Epithelial cell of proximal tubule (primary cell): ENCODE results near the gene NPFF. TPM values are rescaled to one million over a fixed set of nuclear protein-coding genes. Genes with fewer than 3 reads are reported as not detected.

Experiments
- DNase-seq: peaks from one replicate; pipeline ENCODE4 v3.0.0-alpha.2; 2011; ENCODE audit warnings: low read depth
- H3K4me3 ChIP-seq: 2 replicates; pipeline ENCODE4 v1.5.1; 2011; ENCODE audit warnings: low read depth, mild to moderate bottlenecking, low read length
- total RNA-seq: library from RNA; depleted of rRNA; stranded (reverse); fragments of >200 nt; gene quantifications from 2 replicates; pipeline ENCODE4 v1.2.3, GENCODE V29; 2015
- TF ChIP-seq, protein P1 (sequence below): conservative IDR thresholded peaks from 2 replicates; pipeline ENCODE4 v1.5.1; 2012; ENCODE audit warnings: low read depth, mild to moderate bottlenecking, low read length

NPFF gene
- total RNA-seq, 1 donor from 2014 or later = not detected

DNA sequence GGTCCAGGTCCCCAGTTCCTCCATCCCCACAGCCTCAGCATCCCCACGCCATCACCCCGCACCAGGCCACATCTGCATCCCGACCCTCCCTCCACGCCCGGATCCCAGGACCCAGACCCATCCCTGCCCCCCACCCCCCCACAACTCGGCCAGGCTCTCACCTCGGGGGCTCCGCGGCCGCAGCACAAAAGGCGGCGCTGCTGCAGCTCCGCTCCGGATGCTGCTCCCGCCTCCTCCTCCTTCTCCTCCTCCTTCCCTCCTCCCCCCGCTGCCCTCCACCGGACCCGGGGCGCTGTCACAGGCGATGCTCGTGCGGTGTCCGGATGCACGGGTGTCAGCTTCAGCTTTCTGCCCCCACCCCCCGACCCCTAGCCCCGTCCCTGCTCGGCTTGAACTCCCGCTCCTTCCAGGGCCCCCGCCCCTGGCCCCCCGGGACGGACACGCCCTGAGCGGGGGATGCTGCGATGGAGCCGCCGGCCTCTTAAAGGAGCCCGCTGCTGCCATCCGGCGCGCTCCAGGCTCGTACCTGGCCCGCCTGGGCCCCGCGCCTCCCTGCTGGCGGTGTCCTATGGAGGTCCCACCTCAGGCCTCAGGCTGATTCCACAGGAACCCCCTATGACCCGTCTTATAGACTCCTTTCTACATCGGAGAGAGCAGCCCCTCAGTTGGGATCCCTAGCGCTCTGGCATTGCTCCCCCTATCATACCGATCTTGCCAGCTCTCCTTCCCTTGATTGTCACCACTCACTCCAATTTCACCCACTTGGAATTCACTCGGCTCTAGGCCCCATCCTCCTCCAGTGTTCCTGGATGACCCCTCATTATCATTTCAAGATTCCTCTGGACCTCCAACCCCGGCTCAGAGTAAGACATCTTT is 7.8 kb downstream of the NPFF start, which contains the start of gene MAP3K12:
Gene MAP3K12 (minus strand): TSS at position 193 of the 876 bp plus-strand sequence. CDS start 12,067 bp downstream, outside the sequence.
- TF ChIP-seq, protein P1, sequence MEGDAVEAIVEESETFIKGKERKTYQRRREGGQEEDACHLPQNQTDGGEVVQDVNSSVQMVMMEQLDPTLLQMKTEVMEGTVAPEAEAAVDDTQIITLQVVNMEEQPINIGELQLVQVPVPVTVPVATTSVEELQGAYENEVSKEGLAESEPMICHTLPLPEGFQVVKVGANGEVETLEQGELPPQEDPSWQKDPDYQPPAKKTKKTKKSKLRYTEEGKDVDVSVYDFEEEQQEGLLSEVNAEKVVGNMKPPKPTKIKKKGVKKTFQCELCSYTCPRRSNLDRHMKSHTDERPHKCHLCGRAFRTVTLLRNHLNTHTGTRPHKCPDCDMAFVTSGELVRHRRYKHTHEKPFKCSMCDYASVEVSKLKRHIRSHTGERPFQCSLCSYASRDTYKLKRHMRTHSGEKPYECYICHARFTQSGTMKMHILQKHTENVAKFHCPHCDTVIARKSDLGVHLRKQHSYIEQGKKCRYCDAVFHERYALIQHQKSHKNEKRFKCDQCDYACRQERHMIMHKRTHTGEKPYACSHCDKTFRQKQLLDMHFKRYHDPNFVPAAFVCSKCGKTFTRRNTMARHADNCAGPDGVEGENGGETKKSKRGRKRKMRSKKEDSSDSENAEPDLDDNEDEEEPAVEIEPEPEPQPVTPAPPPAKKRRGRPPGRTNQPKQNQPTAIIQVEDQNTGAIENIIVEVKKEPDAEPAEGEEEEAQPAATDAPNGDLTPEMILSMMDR = peak; percentile 7
- H3K4me3 ChIP-seq = peak within 1 kb of the TSS; percentile 70
- DNase-seq = no peak

DNA sequence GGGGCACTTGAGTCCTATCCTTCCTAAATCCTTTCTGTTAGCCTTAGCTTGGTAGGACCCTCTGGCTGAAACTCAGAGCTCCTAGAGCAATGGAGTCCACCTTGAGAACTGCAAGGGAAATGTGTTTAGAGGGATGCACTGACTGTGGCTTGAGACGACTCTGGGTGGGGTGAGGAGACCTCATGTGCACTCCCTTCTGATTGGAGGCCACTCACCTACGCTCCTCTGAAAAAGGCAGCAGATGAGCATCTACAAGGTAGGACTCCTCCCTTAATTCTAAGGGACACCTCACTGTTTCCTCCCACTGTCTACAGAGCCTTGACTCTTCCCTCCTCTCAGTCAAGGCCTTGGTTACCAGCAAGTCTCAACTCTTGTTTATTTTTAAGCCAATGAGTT is 9.1 kb downstream of the NPFF start:
- TF ChIP-seq, protein P1 = no peak
- DNase-seq = no peak
- peak overlapping the region; percentile 70 for H3K4me3 ChIP-seq

DNA sequence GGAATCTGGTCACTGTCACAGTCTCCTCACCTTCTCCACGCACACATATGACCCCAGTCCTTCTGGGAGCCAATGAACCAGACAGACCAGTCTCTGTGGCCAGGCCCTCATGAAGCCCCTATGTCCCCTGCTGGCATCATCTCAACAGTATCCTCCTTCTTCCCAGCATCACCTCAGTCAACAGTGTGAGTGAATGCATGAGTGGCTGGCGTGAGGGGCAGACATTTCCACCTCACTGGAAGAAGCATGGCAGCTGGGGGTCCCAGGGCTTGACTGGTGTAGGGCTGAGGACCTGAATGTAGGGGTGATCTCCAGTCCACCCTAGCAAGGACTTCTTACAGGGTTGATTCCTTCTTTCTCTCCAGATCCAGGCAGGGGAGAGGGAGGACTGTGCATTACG is 9.8 kb downstream of the NPFF start:
- DNase-seq = no peak
- TF ChIP-seq, protein P1 = no peak
- H3K4me3 ChIP-seq = no peak overlapping the region

DNA sequence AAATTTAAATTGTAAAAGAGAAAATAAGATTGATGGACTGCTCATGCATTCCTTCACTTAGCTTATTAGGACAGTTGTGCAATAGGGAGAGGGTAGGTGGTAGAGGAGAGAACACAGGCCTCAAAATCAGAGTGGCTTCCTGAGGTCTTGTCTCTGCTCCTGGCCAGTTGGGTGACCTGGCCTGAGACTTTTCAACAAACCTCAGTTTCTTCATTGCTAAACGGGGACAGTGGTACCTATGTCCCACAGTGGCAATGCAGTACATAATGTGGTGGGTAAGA is 10.6 kb downstream of the NPFF start:
- peak overlapping the region; percentile 28 for H3K4me3 ChIP-seq
- no peak for DNase-seq
- TF ChIP-seq, protein P1 = no peak

DNA sequence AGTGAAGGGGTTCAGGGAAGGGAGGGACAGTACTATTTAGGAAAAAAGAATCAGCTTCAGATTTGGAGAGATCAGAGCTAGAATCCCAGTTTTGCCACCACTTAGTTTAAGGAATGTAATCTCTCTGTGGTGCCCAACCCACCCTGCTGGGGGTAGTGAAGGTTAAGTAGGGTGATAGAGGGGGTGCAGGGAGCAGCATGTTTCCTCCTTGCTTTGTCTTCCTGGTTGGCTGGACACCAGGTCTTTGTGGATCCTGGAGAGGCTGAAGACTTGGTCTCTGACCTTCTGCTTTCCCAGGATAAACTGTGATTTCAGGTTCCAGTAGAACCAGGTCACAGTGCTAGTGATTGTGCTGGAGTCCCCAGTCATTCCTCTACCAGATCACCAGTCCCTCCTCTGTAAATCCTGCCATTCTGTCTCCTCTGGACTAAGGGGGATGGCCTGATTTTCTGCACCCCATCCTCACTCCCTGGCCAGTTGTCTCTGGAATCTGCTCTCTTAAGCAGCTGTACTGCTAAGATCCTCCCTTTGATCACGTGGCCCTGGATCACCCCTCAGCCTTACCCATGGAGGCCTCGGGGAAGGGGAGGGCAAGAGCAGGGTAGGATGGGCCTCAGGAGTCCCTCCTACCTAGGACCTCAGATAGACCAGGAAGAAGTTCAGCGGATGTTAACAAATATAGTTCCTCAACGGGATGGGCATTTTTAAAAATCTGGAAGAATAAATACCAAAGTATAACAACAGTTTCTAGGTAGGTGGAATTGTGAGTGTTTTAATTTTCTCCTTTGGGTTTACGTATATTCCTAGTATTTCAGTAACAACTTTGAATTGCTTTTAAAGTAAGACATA is 11.2 kb downstream of the NPFF start:
- peak overlapping the region; percentile 28 for H3K4me3 ChIP-seq
- TF ChIP-seq, protein P1 = no peak
- no peak for DNase-seq

DNA sequence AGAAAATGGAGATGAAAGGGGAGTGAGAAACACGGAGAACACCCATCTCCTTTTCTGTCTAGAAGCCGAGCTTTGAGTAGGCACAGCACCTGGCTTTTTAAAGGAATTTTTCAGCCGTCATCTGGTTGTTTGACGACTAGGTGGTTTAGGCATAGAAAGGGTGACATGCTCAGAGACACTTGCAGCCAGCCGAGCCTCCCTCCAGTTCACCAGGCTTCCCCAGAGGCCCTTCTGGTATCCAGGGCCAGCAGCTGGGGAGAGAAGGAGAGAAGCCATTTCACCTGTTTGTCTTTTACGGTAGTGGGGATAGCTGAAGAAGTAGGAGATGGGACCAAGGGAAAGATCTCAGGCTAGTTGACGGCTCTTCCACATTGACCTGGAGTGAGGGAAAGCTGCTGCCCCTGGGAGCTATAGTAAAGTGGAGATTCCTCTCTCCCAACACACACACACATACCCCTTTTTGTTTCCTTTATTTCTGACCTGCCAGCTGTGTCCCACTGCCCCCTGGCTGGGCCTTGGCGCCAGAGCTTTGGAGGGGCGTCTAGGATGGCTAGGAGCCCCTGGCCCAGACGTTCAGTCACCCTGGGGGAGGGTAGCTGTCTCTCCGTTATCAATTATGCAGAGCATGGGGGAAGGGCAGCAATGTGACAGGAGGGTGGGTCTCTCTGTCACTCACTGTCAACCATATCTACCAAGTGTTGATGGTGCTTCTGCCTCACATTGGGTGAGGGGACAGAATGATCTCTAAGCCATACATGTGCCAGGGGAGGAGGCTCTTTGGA is 13.5 kb downstream of the NPFF start:
- TF ChIP-seq, protein P1 = no peak
- peak overlapping the region; percentile 57 for H3K4me3 ChIP-seq
- no peak for DNase-seq
